GM12878 (cell line): ENCODE results near the gene PNLDC1. TPM values are rescaled to one million over a fixed set of nuclear protein-coding genes. Genes with fewer than 3 reads are reported as not detected.
A peak's percentile ranks its signal among the peaks of the same experiment; 100 is the strongest.

Source experiments
- BCL3 ChIP-seq: IDR thresholded peaks from 2 replicates; pipeline ENCODE4 v1.6.1; 2011; ENCODE audit warnings: borderline replicate concordance, low read depth, mild to moderate bottlenecking, moderate library complexity, low read length; ENCODE audit not compliant: insufficient read depth, poor library complexity, severe bottlenecking
- CREM ChIP-seq: IDR thresholded peaks from 2 replicates; pipeline ENCODE4 v1.6.1; 2014; ENCODE audit warnings: antibody characterized with exemption, low read depth
- EGR1 ChIP-seq, 2 experiments: IDR thresholded peaks; 1 replicate in 1 of 2; 2 replicates in 1 of 2; pipeline ENCODE4 v1.6.1; 2011 to 2012; ENCODE audit warnings: low read depth in 2 of 2, low read length in 2 of 2, borderline replicate concordance in 1 of 2, mild to moderate bottlenecking in 1 of 2, moderate library complexity in 1 of 2
- HDAC2 ChIP-seq: fragments of 200-600 bp; sonication (generic); IDR thresholded peaks from 2 replicates; pipeline ENCODE4 v1.6.1; 2017
- HSF1 ChIP-seq: fragments of 150-350 bp; IDR thresholded peaks from 2 replicates; pipeline ENCODE4 v1.6.1; 2014; ENCODE audit warnings: mild to moderate bottlenecking, low read depth, low read length
- NFYB ChIP-seq: IDR thresholded peaks from 2 replicates; pipeline ENCODE4 v1.6.1; 2011; ENCODE audit warnings: low read depth, mild to moderate bottlenecking, low read length, improper control_type of control experiment, moderate library complexity; ENCODE audit not compliant: insufficient read depth
- PBX3 ChIP-seq: IDR thresholded peaks from 2 replicates; pipeline ENCODE4 v1.6.1; 2011; ENCODE audit warnings: mild to moderate bottlenecking, low read depth, low read length, moderate library complexity; ENCODE audit not compliant: insufficient replicate concordance
- PRDM15 ChIP-seq: fragments of 450-650 bp; formaldehyde crosslinking; IDR thresholded peaks from 2 replicates; pipeline ENCODE4 v1.4.0; 2020; ENCODE audit warnings: mild to moderate bottlenecking, moderate library complexity
- RB1 ChIP-seq: fragments of 450-650 bp; formaldehyde crosslinking; IDR thresholded peaks from 2 replicates; pipeline ENCODE4 v1.6.1; 2017; ENCODE audit warnings: mild to moderate bottlenecking, borderline replicate concordance
- SPI1 ChIP-seq: IDR thresholded peaks from 2 replicates; pipeline ENCODE4 v1.6.1; 2011; ENCODE audit warnings: low read depth, mild to moderate bottlenecking, low read length, moderate library complexity, borderline replicate concordance; ENCODE audit not compliant: insufficient read depth
- SREBF1 ChIP-seq: IDR thresholded peaks from 2 replicates; pipeline ENCODE4 v1.6.1; 2012; ENCODE audit warnings: mild to moderate bottlenecking, low read length
- SRF ChIP-seq, 2 experiments: IDR thresholded peaks; 2 replicates each; pipeline ENCODE4 v1.6.1; 2011; ENCODE audit warnings: low read depth in 2 of 2, low read length in 2 of 2, mild to moderate bottlenecking in 1 of 2, moderate library complexity in 1 of 2
- SUPT20H ChIP-seq: IDR thresholded peaks from 2 replicates; pipeline ENCODE4 v1.6.1; 2011; ENCODE audit warnings: low read depth, mild to moderate bottlenecking, low read length, moderate library complexity, borderline replicate concordance; ENCODE audit not compliant: control insufficient read depth
- ZBTB4 ChIP-seq: fragments of 450-650 bp; formaldehyde crosslinking; IDR thresholded peaks from 2 replicates; pipeline ENCODE4 v1.4.0; 2022; ENCODE audit warnings: mild to moderate bottlenecking, moderate library complexity
- polyA plus RNA-seq, 11 experiments: library from polyadenylated mRNA; depleted of rRNA in 4 of 11; unstranded in 6 of 11; stranded (reverse) in 5 of 11; fragments of >200 nt; fragmentation: Nextera tagmentation in 4 of 11; fragmentation: Illumina TruSeq in 1 of 11; extraction: Ambion mirVana in 4 of 11; extraction: Trizol in 1 of 11; gene quantifications; 1 replicate in 1 of 11; 2 replicates in 10 of 11; pipeline versions ENCODE4 v1.2.1 to v1.2.3, GENCODE V29; 2011 to 2016; ENCODE audit warnings: inconsistent platforms in 2 of 11, missing spikeins in 2 of 11, low read depth in 1 of 11
- total RNA-seq, 4 experiments: library from RNA; depleted of rRNA in 3 of 4; stranded (reverse); fragments of >200 nt in 3 of 4; fragmentation: Illumina TruSeq in 1 of 4; extraction: Trizol in 1 of 4; gene quantifications; 2 replicates each; pipeline versions ENCODE4 v1.2.1 to v1.2.3, GENCODE V29; 2013 to 2021

The PNLDC1 gene
- total and polyA plus RNA-seq, 10 of the 15 experiments (the other 5 are each of a cell fraction or from before 2014, with no cell fraction given) = 0.06 to 0.25 (median 0.09) TPM; not detected in 2

GRCh38 chr6:159790149-159790955 is 9.7 kb upstream of the PNLDC1 start, which contains the start of gene MRPL18 (continued):
- TF ChIP-seq SPI1 (no peak), SRF (IDR thresholded peaks at IDR 0.05; ENCODE audit: low read depth in 2 of 2, low read length in 2 of 2) (peak in 1 of 2 experiments; percentile 29; a peak in 1 of 4 replicates), PRDM15 (CRISPR knock-in tag) (no peak), ZBTB4 (CRISPR knock-in tag) (no peak), HDAC2 (no peak), SUPT20H (no peak), PBX3 (peak; percentile 98), EGR1 (IDR thresholded peaks at IDR 0.05; ENCODE audit: borderline replicate concordance in 1 of 2, low read depth in 2 of 2, low read length in 2 of 2) (peak in 1 of 2 experiments; percentile 62; a peak in 1 of 3 replicates), NFYB (peak; percentile 98), SREBF1 (no peak), CREM (peak; percentile 67), BCL3 (no peak), HSF1 (no peak), RB1 (peak; percentile 19; the same call in 1 of the 2 replicates)
